GM19452 (cell line): Measurements from ENCODE around the gene SND1.
A peak's percentile ranks its signal among the peaks of the same experiment; 100 is the strongest.

Experiments used
- ATAC-seq: cut with Tn5 transposase; IDR thresholded peaks from one replicate; pipeline ENCODE4 v1.9.1; 2021; ENCODE audit not compliant: unreplicated experiment

SND1 gene

DNA sequence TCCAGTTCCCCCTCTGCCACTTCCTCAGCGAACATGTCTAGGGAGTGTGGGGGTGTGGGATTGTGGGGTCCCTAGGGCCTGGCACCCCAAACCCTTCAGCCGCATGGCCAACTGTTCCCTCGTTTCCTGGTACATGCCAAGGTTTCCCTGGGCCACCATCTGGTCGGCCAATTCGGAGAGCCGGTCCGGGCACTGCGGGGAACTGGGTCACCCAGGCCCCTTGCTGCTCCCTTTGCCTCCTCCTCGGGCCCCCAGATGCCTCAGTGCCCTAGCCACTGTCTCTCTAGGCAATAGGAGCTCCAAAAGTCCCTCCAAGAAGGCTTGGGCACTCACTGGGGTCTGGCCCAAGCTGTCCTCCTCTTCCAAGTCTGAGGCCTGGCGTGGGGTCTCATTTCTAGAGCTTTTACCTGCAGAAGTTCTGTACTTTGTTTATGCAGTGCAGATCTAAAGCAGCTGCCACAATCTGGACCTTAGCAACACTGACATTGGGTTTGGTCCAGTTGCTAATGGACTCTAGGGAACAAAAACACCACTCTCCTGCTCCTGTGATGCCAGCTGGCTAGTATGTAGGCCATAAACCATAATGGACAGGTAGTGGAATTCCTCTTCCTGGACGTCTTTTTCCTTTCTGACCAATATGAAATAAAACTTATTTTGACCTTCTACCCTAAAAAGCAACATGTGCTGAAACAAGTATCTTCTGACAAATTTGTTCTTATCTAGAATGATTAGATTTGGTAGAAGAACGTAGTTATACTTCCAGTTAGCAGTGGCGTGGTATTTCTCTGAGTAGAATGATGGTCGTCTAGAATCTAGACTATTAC is 206.3 kb downstream of the SND1 start:
- ATAC-seq: no peak

DNA sequence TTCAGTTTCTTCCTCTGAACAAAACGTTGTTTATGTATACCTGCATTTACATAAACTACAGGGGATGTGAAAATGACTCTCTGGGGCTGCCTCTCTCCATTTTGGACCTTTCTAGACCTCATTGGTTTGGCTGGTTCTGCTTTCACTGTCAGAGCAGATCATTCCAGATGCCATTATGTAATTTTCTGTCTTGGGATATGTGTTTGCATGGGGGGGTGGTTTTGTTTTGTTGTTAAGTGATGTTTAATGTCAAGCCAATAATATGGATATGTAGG is 206.9 kb downstream of the SND1 start:
- ATAC-seq: no peak

DNA sequence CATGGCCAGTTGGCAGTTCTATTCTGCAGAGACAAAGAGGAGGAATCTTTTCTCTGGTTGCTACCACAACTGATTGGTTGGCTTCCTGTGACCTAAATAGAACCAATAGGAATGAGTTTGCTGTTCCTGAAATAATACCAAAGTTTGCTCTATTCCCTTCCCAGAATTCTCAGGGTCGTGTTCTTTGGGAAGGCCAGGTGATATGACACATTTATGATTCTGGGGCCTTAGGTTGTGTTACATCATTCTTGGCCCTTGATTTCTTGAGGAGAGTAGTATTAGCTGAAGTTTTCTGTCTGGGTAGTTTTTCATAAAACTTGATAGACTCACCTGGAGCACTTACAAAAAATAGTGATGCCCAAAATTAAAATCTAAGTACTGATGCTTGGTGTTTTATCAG is 207.3 kb downstream of the SND1 start:
- ATAC-seq: no peak

DNA sequence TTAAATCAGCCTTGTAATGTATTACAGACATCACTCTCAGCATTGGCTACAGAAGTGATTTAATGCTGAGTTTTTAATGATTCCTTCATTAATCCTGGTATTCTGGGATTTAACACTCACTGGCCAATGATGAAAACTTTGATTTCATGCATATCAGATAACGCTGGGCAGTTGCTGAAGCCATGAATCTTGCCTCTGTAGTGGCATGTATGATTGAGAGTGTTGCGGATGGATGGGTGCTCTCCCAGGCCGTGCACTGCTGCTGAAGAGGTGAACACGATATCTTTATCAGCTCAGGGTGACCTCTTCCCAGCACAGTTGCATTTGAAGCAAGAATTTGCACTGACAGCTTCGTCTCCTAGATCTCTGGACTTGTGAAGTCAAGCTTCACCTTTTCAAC is 210.5 kb downstream of the SND1 start:
- ATAC-seq: no peak

DNA sequence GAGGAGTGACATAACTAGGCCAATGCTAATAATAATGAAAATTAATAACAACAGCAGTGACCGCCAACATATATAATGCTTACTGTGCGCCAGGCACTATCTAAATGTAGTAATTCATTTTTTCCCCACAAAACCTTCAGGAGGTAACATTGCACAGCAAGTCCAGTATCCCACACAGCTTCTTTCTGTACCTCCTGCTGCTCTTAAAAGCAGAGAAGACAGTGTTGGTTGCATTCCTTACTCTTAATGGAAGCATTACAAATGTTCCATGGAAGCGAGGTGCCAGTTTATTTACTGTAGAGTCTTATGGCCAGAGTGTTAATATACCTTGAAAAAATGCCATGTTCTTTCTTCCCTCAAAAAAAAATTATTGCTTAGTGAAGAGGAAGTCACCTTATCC is 211.1 kb downstream of the SND1 start:
- no peak for ATAC-seq

DNA sequence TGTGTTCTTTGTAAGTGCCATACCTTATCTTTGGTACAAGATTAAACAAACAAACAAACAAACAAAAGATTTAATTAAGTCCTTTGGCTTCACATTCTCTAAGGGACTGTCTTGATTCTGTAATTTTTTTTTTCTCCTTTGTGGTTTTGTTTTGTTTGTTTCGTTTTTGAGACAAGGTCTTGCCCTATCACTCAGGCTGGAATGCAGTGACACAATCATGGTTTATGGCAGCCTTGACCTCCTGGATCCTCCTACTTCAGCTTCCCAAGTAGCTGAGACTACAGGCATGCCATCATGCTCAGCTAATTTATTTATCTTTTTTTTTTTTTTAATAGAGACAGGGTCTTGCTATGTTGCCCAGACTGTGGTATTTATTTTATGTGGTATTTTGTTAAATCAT is 213.5 kb downstream of the SND1 start:
- ATAC-seq: no peak

DNA sequence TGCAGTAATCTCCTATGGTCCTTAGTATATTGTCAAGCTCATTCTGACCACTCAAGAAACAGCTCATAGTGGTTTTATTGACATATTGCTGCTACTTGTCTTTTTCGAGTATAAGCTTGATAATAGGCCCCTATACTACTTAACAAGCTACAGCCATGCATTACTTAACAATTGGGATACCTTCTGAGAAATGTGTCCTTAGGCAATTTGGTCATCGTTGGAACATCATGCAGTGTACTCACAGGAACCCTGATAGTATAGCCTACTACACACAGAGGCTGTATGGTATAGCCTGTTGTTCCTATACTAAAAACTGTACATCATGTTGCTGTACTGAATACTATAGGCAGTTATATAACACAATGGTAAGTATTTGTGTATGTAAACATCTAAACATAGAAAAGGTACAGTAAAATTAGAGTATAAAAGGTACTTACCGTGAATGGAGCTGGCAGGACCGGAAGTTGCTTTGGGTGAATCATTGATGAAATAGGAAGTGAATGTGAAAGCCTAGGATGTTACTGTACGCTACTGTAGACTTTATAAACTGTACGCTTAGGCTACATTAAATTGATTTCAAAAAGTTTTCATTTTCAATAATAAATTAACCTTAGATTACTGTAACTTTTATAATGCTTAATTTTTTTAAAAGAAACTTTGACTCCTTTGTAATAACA is 218.4 kb downstream of the SND1 start:
- ATAC-seq: peak; percentile 85

DNA sequence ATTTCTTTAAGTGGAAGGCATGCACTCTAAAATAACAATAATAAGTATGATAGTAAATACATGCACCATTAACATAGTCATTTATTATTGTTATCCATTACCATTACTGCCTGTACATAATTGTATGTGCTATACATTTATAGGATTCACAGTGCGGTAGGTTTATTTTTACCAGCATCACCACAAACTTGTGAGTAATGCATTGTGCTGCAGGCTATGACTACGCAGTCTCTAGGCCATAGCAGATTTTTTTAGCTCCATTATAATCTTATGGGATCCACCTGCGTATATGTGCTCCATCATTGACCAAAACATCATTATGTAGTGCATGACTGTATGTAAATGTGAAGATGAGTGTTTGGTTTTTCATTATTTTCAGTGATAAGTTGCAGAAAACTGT is 219.2 kb downstream of the SND1 start:
- no peak for ATAC-seq

DNA sequence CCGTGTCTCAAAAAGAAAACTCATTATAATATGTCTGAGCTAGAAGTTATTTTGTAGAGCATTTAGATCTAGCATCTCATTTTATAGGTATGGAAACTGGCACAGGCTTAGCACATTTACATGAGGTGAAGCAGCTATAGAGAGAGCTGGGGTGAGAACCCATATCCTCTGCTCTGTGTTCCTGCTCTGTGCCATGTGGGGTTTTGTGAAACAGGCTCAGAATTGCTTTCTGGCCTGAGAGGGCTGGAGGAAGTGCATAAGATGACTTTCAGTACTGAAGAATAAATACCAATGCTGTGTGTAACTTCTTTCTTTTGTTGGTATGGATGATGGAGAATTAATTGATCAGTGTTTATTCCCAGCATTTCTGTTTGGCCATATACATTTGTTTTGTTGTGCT is 220.1 kb downstream of the SND1 start:
- ATAC-seq: peak; percentile 52

DNA sequence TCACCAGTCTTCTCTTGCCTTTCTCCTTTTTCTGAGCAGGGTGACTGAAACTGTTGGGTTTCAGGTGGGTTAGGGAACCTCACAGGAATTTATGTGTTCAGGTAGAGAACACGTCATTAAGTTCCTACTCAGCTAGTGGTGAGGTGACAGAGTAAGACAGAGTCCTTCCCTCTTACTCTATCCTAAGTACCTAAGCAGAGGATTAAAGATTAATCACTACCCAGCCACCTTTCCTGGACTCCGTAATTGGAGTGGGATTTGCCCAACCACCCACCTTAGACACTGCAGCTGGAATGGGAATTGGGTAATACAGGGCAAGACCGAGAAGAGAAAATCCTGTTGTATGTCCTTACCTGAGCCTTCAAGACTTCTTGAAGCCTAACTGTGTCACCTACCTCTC is 221.2 kb downstream of the SND1 start:
- ATAC-seq: no peak

DNA sequence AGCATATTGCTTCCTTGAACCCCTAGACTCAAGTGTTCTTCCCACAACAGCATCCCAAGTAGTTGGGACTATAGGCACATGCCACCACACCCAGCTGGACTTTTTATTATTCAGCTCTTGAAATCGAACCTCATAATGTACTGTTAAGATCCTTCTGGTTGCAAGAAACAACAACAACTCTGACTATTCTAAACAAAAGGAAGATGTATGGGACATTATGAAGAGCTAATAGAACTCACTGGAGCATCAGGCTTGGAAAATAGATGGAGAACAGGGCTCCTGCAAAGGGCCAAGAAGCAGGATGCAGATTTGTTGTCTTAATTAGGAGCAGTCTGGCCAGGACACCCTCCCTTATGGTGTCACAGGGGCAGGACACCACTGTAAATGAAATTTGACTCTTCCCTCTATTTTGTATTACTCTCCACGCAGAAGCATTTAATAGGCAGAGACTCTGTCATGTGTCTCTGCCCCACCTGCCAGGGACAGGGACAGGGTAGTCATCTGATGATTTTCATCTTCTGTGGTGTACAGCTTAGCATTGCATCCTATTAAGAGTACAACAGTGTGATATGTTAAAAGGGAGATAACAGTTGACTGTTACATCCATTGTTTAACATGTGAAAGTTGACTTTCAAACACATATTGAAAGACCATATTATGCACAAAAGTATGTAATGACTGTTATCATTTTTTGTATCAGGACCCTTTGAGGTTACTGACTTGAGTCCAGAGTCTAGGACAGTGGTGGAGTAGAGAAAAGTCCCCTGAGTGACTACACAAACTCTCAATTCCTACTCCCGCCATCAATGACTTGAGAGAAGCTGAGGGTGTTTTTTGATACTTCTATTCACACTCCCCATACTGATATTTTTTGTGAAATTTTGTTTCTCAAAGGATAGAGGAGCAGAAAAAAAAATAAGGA is 222.0 kb downstream of the SND1 start:
- ATAC-seq: no peak

DNA sequence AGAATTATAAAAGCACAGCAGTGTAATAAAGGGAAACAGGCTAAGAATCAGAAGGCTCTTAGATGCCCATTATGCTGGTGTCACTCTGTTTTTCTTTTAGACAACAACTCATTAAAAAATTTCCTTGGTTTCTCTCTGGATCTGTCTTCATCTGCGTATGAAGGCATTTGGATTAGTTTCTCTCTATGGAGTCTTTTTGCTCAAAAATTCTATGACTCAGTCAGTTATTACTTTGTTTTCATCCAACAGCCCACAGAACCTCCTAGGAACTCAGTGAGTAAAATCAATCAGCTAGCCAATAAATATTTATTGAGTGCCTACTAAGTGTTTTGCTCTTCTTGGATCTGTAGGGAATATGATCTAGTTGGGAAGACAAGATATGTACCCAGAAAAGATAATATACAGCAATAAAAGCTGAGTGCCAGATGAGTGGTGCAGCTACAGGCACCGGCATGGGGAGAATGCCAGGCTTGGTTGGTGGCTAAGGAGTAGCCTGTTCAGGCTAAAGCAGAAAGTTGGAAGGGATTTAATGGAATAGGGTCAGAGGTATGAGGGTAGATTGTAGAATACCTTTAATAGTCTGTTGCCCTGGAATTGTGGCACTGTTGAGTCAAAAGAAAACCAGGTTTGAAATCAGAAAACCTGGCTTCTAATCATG is 223.1 kb downstream of the SND1 start:
- ATAC-seq: no peak

DNA sequence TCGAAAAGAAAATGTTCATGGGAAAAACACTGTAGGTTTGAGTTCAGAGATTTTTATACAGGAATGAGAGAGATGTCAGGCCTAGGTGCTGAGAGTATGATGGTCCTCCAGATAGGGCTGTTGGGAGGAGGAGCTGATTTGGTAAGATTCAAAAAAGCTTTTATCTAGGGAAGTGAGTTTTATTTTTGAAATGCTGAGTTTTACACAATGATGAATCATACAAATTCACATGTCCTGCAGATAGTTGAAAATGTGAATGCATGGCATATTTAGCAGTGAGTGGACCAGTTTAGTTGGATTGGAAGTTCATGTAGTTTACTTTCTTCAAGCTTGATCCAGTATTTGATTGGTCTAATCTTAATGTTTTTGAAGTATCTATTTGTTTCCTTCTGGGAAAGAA is 224.4 kb downstream of the SND1 start:
- no peak for ATAC-seq

DNA sequence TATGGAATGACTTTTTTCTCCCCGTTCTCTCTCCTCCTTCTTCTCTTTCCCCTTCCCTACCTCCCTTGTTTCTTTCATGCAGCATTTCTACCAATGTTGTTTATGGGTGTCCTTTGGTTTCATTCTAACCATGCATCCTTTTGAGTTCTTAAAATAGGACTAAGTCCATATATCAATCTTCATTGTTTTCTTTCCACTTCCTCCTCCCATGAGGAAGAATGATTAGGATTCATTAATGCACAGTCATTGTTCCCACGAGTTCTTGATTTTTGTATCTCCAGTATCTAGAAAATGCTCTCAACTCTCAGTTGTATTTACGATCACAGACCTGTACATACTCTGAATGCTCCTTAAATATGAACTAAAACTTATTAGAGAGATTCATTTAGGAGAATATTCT is 226.0 kb downstream of the SND1 start:
- ATAC-seq: no peak

DNA sequence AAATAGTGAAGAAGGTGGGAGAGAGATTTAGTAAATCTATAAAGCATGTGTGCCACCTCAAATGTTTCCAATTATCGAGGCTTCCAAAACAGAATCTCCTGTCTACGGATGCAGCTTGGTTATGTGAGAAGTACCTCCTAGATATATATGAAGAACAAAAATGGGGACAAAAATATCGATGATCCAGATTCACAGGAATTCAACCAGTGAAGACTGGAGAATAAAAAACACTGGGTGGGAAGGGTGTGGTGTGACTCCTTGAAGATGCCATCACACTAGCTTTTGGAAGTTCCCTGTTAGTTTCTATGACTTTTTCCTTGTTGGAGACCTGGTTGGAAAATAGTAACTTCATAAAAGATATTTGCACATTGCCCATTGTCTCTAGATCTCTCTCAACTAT is 226.8 kb downstream of the SND1 start:
- ATAC-seq: no peak

DNA sequence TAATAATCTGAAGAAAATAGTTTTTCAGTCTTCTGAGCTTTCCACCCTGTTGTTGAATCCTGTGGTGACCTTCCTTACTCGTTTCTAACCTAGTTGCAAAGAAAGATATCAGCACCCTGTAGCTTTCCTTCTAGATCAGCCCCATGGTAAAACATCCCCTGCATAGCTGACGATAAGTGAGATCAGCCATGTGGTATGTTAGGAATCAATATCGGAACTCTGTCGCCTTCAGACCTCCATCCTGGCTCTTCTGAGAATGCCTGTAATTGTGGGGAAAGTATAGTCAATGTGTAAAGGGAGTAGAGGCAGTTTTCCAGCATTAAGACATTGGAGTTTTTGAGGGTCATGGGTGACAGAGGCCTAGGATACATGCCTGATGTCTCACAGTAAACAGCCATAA is 227.4 kb downstream of the SND1 start:
- no peak for ATAC-seq

DNA sequence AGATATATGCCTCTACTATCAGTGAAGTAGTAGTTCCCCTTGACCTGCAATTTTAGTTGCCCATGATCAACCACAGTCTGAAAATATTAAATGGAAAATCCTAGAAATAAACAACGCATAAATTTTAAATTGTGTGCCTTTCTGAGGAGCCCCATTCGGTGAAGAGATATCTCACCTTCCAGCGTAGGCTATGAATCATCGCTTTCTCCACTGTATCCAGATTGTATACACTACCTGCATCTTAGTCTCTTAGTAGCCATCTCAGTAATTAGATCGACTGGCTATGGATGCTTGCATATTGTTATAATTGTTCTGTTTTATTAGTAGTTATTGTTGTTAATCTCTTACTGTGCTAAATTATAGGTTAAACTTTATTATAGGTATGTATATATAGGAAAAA is 227.9 kb downstream of the SND1 start:
- ATAC-seq: no peak

DNA sequence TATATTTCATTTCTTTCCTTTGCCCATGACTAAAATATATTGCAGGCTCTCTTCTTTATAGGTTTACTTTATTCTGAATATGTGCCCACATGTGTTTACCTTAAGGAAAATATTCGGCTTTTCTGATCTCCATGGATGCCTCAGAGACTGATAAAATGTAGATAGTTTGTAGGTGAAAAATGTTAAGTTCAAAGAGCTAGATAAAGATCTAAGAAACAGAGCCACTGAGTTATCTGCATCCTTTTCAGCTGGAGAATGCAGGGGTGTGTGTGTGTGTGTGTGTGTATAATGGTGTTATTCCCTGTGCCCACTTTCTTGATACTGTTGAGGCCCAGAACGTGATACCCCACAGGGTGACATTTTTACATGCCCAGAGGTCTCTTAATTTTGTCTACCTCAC is 228.5 kb downstream of the SND1 start:
- ATAC-seq: no peak

DNA sequence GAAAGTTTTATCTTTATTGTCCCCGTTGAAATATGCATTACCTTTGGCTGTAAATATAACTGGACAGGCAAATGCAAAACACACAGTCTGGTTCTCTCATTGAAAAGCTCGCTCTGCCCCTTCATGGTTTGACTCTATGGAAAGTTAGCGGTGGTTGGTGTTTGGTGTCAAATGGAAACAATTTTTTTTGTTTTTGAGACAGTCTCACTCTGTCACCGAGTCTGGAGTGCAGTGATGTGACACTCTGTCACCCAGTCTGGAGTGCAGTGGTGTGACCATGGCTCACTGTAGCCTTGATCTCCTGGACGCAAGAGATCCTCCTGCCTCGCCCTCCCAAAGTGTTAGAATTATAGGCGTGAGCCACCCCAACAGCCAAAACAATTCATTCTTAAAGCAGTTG is 229.6 kb downstream of the SND1 start:
- no peak for ATAC-seq

DNA sequence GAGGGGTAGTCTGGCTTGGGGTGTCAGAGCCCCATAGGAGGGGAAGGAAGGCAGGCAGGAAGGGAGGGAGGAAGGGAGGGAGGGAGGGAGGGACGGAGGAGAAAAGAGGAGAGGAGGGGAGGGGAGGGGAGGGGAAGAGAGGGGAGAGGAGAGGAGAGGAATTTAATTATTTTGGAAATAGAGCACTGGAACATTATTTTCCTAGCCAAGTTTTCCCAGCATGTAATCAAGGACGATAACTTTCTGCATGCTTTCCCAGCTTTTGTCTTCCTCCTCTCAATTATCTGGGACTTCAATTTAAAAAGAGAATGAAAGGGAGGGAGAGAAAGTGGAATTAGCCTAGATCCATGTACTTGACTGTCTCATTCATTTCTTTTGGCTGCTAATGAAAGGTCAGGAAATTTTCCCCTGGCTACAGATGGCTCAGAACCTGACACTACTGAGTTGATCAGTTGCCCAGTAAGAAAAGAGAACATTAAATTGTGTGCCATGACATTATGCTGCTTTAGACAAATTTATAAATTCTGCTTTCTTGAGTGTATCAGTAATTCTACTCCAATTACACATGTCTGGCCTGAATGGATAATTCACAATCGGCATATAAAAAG is 230.4 kb downstream of the SND1 start:
- ATAC-seq: no peak

DNA sequence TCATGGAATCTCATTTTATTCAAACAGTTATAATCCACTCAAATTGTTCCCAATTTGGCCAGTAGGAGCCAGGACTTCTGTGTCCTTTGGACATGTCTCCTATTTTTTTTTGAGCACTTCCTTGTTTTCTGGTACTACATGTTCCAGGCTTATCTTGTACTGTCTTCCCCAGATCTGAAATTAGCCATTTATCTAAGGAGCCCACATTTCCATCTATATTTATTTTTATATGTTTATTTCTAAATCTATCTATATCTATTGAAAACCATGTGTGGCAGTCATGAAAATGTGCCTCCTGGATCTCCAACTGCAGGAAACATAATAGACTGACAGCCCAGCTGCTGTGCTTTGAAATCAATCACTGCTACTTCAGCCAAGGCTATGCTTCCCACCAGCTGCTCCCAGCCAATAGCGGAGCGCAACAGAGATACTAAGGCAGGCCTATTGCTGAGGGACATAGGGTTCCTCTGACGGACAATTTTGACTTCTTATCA is 232.1 kb downstream of the SND1 start:
- ATAC-seq: no peak
